ENCODE measurements around the gene CATSPERE. TPM values are rescaled to one million over a fixed set of nuclear protein-coding genes. Genes with fewer than 3 reads are reported as not detected.
A peak's percentile ranks its signal among the peaks of the same experiment; 100 is the strongest.

Gene CATSPERE
- total RNA-seq, 3 donors from 2014 or later = 1.3 to 3.2 (median 2.0) TPM

DNA sequence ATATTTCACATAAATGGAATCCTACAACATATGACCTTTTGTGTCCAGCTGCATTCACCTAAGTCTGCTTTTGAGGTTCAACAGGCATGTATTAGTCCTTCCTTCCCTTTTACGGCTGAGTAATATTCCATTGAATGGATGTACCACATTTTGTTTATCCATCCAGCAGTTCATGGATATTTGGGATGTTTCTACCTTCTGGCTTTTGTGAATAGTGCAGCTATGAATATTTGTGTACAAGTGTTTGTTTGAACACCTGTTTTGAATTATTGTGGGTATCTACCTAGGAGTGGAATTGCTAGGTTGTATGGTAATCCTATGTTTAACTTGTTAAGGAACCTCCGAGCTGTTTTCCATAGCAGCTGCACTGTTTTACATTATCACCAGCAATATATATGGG is 129.6 kb downstream of the CATSPERE start:
- Histone ChIP-seq H3K27ac (no peak overlapping the region), H3K36me3 (no peaks in the 10 kb centered on the region), H3K4me1 (no peaks in the 10 kb centered on the region), H3K27me3 (no peaks in the 10 kb centered on the region), H3K4me3 (no peak overlapping the region), H3K9me3 (no peaks in the 10 kb centered on the region)
- intact Hi-C loops (cut with DNase I; ENCODE audit: low total_unique reads) = no loop called here
- TF ChIP-seq, protein P1, sequence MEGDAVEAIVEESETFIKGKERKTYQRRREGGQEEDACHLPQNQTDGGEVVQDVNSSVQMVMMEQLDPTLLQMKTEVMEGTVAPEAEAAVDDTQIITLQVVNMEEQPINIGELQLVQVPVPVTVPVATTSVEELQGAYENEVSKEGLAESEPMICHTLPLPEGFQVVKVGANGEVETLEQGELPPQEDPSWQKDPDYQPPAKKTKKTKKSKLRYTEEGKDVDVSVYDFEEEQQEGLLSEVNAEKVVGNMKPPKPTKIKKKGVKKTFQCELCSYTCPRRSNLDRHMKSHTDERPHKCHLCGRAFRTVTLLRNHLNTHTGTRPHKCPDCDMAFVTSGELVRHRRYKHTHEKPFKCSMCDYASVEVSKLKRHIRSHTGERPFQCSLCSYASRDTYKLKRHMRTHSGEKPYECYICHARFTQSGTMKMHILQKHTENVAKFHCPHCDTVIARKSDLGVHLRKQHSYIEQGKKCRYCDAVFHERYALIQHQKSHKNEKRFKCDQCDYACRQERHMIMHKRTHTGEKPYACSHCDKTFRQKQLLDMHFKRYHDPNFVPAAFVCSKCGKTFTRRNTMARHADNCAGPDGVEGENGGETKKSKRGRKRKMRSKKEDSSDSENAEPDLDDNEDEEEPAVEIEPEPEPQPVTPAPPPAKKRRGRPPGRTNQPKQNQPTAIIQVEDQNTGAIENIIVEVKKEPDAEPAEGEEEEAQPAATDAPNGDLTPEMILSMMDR (IDR thresholded peaks at IDR 0.05) = no peak
- TF ChIP-seq POLR2A (IDR thresholded peaks at IDR 0.05) (no peak), POLR2AphosphoS5 (IDR thresholded peaks at IDR 0.05) (no peak)
- no peak for DNase-seq (ENCODE audit: low spot score in 2 of 2)

GRCh38 chr1:244598611-244599010 is 137.5 kb downstream of the CATSPERE start:
- no peaks in the 10 kb centered on the region for H3K9me3 ChIP-seq
- no peaks in the 10 kb centered on the region for H3K36me3 ChIP-seq
- no peaks in the 10 kb centered on the region for H3K4me1 ChIP-seq
- no peak overlapping the region for H3K27ac ChIP-seq
- TF ChIP-seq POLR2A (IDR thresholded peaks at IDR 0.05) (no peak), POLR2AphosphoS5 (IDR thresholded peaks at IDR 0.05) (no peak)
- TF ChIP-seq, protein P1 (IDR thresholded peaks at IDR 0.05) = no peak
- no peaks in the 10 kb centered on the region for H3K27me3 ChIP-seq
- intact Hi-C loops (cut with DNase I; ENCODE audit: low total_unique reads) = loop anchor here (2.0 kb wide), 1 partner anchor 202 kb away; no protein-coding TSS in a partner anchor
- no peak overlapping the region for H3K4me3 ChIP-seq
- no peak for DNase-seq (ENCODE audit: low spot score in 2 of 2)

- H3K36me3 ChIP-seq = no peaks in the 10 kb centered on the region
- TF ChIP-seq POLR2A (IDR thresholded peaks at IDR 0.05) (no peak), POLR2AphosphoS5 (IDR thresholded peaks at IDR 0.05) (no peak)
- TF ChIP-seq, protein P1 (IDR thresholded peaks at IDR 0.05) = no peak
- DNase-seq (ENCODE audit: low spot score in 2 of 2) = no peak
- H3K4me3 ChIP-seq = no peak overlapping the region
- no peaks in the 10 kb centered on the region for H3K4me1 ChIP-seq
- H3K9me3 ChIP-seq = no peaks in the 10 kb centered on the region
- no peak overlapping the region for H3K27ac ChIP-seq
- no peaks in the 10 kb centered on the region for H3K27me3 ChIP-seq
- intact Hi-C loops (cut with DNase I; ENCODE audit: low total_unique reads) = loop anchor here (2.0 kb wide), 1 partner anchor 201 kb away; no protein-coding TSS in a partner anchor
Measured at GRCh38 chr1:244599937-244600350, 138.9 kb downstream of the CATSPERE start.

GRCh38 chr1:244601336-244601735 is 140.3 kb downstream of the CATSPERE start:
- intact Hi-C loops (cut with DNase I; ENCODE audit: low total_unique reads) = no loop called here
- no peak overlapping the region for H3K4me3 ChIP-seq
- no peak overlapping the region for H3K27ac ChIP-seq
- no peaks in the 10 kb centered on the region for H3K4me1 ChIP-seq
- H3K9me3 ChIP-seq = no peaks in the 10 kb centered on the region
- H3K27me3 ChIP-seq = no peaks in the 10 kb centered on the region
- no peak for TF ChIP-seq POLR2AphosphoS5 (IDR thresholded peaks at IDR 0.05)
- no peak for TF ChIP-seq POLR2A (IDR thresholded peaks at IDR 0.05)
- DNase-seq (ENCODE audit: low spot score in 2 of 2) = no peak
- H3K36me3 ChIP-seq = no peaks in the 10 kb centered on the region

DNA sequence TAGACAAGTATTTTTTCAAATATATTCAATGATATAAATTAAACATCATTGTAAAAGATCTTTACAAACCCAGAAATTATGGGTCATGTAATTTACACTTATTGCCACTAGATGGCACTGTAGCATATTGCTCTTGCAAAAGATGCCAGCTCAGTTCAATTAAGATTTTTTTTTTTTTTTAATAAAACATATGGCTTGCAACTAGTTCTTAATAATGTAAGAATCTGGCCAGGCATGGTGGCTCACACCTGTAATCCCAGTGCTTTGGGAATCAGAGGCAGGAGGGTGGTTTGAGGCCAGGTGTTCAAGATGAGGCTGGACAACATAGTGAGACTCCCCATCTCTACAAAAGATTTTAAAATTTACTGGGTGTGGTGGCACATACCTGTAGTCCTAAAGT is 142.4 kb downstream of the CATSPERE start:
- Histone ChIP-seq H3K36me3 (no peaks in the 10 kb centered on the region), H3K4me3 (no peak overlapping the region), H3K4me1 (no peaks in the 10 kb centered on the region), H3K9me3 (no peaks in the 10 kb centered on the region), H3K27me3 (no peaks in the 10 kb centered on the region), H3K27ac (no peak overlapping the region)
- DNase-seq (ENCODE audit: low spot score in 2 of 2) = no peak
- intact Hi-C loops (cut with DNase I; ENCODE audit: low total_unique reads) = no loop called here
- TF ChIP-seq, protein P1 (IDR thresholded peaks at IDR 0.05) = peak; percentile 70 to 84 (median 70)
- no peak for TF ChIP-seq POLR2AphosphoS5 (IDR thresholded peaks at IDR 0.05)
- no peak for TF ChIP-seq POLR2A (IDR thresholded peaks at IDR 0.05)

Measured in breast epithelium (tissue), 4 donors.